ENCODE data around the gene WLS.

WLS gene

DNA sequence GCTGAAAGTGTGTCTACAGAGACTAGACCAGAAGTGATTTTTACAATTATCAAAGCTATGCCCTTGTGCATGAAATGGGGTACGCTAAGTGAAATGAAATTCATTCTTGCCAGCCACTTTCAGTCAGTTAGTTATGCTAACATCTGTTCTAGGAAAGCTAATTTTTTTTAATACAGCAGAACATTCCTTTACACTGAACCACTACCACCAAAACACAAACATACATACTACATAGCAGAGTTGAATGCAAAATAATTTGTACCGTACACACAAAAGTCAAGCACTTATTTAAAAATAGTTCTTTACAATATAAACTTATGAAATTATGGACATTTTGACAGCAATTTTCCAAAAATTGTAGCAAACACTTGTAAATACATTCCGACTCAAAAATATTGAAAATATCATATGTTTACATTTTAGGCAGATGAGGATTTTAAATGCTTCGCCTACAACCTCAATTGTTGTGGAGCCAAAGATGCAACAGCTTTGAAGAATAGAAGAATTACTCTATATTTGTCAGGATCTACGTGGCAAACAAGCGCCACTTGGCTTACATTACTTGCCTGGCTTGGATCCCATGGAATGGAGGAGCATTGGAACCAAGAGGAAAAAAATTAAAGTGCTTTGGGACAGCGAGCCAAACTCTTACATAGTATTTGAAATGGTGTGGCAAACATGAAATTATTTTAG lies 30.6 kb downstream of the WLS start:
- H3K4me3 ChIP-seq = 0 out of 2 replicates have a peak overlapping the region, but pooled peaks have one; percentile 0
- no peak for DNase-seq (ENCODE audit: low read depth, low spot score)
- TF ChIP-seq FOXP2 (optimal IDR thresholded peaks at IDR 0.05; ENCODE audit: control extremely low read depth, extremely low read length, insufficient read depth) (no peak), EZH2 (IDR thresholded peaks at IDR 0.05) (no peak), POLR2AphosphoS5 (IDR thresholded peaks at IDR 0.05; ENCODE audit: borderline replicate concordance, low read depth, low read length) (no peak)
- H3K9me3 ChIP-seq (ENCODE audit: low read depth, low read length) = no peaks in the 10 kb centered on the region
- H3K27ac ChIP-seq = peak overlapping the region; percentile 77
- peak overlapping the region; percentile 16 for H3K9ac ChIP-seq (ENCODE audit: insufficient read length)
- H3K36me3 ChIP-seq (ENCODE audit: insufficient read depth, low read length) = no peaks in the 10 kb centered on the region

DNA sequence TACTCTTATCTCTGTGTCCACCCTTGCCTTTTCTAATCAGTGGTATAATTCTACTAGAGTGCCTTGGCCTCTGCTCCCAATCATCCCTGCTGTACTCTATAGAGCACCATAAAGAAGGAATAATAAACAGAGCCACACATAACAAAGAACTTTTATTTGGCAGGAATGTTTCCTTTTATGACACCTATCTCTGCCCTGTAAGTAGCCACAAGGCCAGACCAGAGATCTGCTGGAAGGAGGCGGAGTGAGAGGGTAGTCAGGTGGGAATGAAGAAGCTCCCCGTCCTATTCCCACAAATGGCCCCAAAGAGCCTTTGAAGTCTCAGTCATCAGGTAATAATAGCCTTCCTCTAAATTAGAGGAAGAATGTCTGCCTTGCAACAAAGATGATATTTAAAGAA lies 32.7 kb downstream of the WLS start:
- TF ChIP-seq FOXP2 (optimal IDR thresholded peaks at IDR 0.05; ENCODE audit: control extremely low read depth, extremely low read length, insufficient read depth) (no peak), EZH2 (IDR thresholded peaks at IDR 0.05) (no peak), POLR2AphosphoS5 (IDR thresholded peaks at IDR 0.05; ENCODE audit: borderline replicate concordance, low read depth, low read length) (no peak)
- Histone ChIP-seq H3K9ac (ENCODE audit: insufficient read length) (no peak overlapping the region), H3K4me3 (no peak overlapping the region), H3K36me3 (ENCODE audit: insufficient read depth, low read length) (no peaks in the 10 kb centered on the region), H3K27ac (no peak overlapping the region), H3K9me3 (ENCODE audit: low read depth, low read length) (no peaks in the 10 kb centered on the region)
- no peak for DNase-seq (ENCODE audit: low read depth, low spot score)

DNA sequence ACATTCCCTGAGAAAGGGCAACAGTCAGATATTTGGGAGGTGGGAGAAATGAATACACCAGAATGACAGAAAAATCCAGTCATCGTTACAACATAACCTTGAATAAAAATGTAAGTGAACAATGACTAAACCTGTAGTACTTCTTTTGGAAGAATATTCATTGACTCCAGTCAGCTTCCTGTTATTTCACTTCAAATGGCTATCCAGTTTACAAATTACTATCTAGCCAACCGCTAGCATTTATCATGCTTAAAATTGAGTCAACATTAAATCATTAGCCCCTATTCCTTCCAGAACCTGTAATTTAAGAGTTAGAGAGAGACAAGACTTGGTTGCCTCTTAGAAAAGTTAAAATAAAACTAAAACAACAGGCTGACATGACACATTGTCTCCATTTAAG lies 33.6 kb downstream of the WLS start:
- H3K36me3 ChIP-seq (ENCODE audit: insufficient read depth, low read length) = peaks cover 6% of the 10 kb centered on the region
- no peak overlapping the region for H3K4me3 ChIP-seq
- no peak overlapping the region for H3K9ac ChIP-seq (ENCODE audit: insufficient read length)
- no peaks in the 10 kb centered on the region for H3K9me3 ChIP-seq (ENCODE audit: low read depth, low read length)
- no peak for DNase-seq (ENCODE audit: low read depth, low spot score)
- TF ChIP-seq POLR2AphosphoS5 (IDR thresholded peaks at IDR 0.05; ENCODE audit: borderline replicate concordance, low read depth, low read length) = no peak
- TF ChIP-seq FOXP2 (optimal IDR thresholded peaks at IDR 0.05; ENCODE audit: control extremely low read depth, extremely low read length, insufficient read depth) = no peak
- TF ChIP-seq EZH2 (IDR thresholded peaks at IDR 0.05) = no peak
- 0 out of 2 replicates have a peak overlapping the region, but pooled peaks have one; percentile 1 for H3K27ac ChIP-seq

DNA sequence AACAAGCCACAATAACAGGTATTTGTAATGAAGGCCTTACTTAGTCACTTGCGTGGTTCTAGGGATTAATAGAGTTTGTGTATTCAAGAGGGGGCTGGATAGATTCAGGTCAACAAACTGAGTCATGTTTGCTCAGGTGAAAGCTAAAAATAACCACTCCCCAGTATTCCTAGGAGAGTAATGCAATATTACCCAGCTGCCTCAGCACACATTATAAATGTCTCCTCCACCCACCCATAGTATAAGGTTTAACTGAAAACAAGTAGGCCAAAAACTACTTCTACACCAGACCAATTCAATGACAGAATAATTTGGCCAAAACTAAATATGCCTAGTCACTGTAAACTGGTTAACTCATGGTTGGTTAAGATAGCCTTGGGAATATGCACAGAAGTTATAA lies 34.4 kb downstream of the WLS start:
- H3K9me3 ChIP-seq (ENCODE audit: low read depth, low read length) = no peaks in the 10 kb centered on the region
- peak overlapping the region; percentile 82 for H3K27ac ChIP-seq
- no peak for TF ChIP-seq POLR2AphosphoS5 (IDR thresholded peaks at IDR 0.05; ENCODE audit: borderline replicate concordance, low read depth, low read length)
- peaks cover 14% of the 10 kb centered on the region for H3K36me3 ChIP-seq (ENCODE audit: insufficient read depth, low read length)
- no peak for DNase-seq (ENCODE audit: low read depth, low spot score)
- peak overlapping the region; percentile 61 for H3K9ac ChIP-seq (ENCODE audit: insufficient read length)
- peak overlapping the region; percentile 59 for H3K4me3 ChIP-seq

DNA sequence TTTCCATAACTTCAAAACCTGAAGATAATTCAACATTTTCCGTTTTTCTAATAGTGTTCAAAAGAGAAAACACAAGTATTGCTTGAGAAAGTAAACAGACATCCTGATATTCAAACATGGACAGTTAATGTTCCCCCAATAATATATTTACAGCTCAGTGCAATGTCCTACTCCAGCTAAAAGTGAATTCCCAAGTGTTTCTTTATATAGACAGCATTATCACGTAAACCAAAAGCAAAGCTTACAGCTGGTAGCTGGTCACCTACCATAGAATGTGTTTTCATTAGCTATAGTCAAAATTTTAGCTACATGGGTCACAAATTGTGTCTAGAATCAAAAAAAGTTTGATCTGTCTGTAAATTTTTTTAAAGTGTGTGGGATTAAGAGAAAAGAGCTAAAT lies 34.9 kb downstream of the WLS start:
- H3K9me3 ChIP-seq (ENCODE audit: low read depth, low read length) = no peaks in the 10 kb centered on the region
- H3K4me3 ChIP-seq = peak overlapping the region; percentile 59
- peak overlapping the region; percentile 82 for H3K27ac ChIP-seq
- peaks cover 18% of the 10 kb centered on the region for H3K36me3 ChIP-seq (ENCODE audit: insufficient read depth, low read length)
- no peak for DNase-seq (ENCODE audit: low read depth, low spot score)
- H3K9ac ChIP-seq (ENCODE audit: insufficient read length) = peak overlapping the region; percentile 61
- TF ChIP-seq EZH2 (IDR thresholded peaks at IDR 0.05) (no peak), FOXP2 (optimal IDR thresholded peaks at IDR 0.05; ENCODE audit: control extremely low read depth, extremely low read length, insufficient read depth) (no peak), POLR2AphosphoS5 (IDR thresholded peaks at IDR 0.05; ENCODE audit: borderline replicate concordance, low read depth, low read length) (no peak)

DNA sequence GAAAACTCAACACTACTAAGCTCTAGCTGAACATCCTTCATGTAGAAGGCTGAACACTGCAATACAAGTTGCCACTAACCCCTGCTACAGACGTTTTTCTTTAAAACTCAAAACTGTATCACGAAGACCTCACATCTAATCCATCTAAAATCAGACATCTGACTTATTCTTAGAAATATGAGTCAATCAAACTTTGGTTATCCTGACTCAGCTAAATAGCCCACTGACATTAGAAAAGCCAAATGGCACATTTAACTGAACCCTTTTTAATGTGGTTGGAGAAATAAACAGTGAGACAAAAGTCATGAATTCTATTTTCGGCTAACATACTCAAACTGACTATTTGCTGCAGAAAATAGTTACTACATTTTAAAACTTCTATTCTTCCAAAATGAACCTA lies 35.6 kb downstream of the WLS start:
- DNase-seq (ENCODE audit: low read depth, low spot score) = no peak
- Histone ChIP-seq H3K4me3 (peak overlapping the region; percentile 59), H3K36me3 (ENCODE audit: insufficient read depth, low read length) (peaks cover 25% of the 10 kb centered on the region), H3K27ac (peak overlapping the region; percentile 82), H3K9me3 (ENCODE audit: low read depth, low read length) (no peaks in the 10 kb centered on the region), H3K9ac (ENCODE audit: insufficient read length) (peak overlapping the region; percentile 61)
- no peak for TF ChIP-seq POLR2AphosphoS5 (IDR thresholded peaks at IDR 0.05; ENCODE audit: borderline replicate concordance, low read depth, low read length)
- no peak for TF ChIP-seq FOXP2 (optimal IDR thresholded peaks at IDR 0.05; ENCODE audit: control extremely low read depth, extremely low read length, insufficient read depth)
- no peak for TF ChIP-seq EZH2 (IDR thresholded peaks at IDR 0.05)

DNA sequence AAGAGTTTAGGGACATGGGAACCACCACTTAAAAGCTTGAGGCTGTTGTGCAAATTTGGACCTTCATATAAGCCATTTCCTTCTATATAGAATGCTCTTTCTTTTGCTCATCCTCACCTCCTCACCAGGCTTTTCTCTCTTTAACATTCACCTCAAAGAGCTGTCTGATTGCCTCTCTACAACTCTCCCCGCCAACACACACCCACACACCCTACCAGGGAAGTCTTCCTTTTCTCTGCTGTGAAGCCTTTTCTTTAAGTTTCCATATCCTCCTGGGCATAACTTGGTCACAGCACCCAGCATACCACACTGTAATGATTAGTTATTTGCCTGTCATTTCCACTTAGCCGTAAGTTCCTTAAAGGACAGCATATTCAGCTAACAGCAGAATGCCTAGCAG lies 40.6 kb downstream of the WLS start:
- Histone ChIP-seq H3K9me3 (ENCODE audit: low read depth, low read length) (peaks cover 5% of the 10 kb centered on the region; the same call in 1 of the 2 replicates), H3K9ac (ENCODE audit: insufficient read length) (no peak overlapping the region), H3K4me3 (no peak overlapping the region), H3K36me3 (ENCODE audit: insufficient read depth, low read length) (peaks cover 65% of the 10 kb centered on the region), H3K27ac (no peak overlapping the region)
- DNase-seq (ENCODE audit: low read depth, low spot score) = no peak
- TF ChIP-seq FOXP2 (optimal IDR thresholded peaks at IDR 0.05; ENCODE audit: control extremely low read depth, extremely low read length, insufficient read depth) (no peak), EZH2 (IDR thresholded peaks at IDR 0.05) (no peak), POLR2AphosphoS5 (IDR thresholded peaks at IDR 0.05; ENCODE audit: borderline replicate concordance, low read depth, low read length) (no peak)

DNA sequence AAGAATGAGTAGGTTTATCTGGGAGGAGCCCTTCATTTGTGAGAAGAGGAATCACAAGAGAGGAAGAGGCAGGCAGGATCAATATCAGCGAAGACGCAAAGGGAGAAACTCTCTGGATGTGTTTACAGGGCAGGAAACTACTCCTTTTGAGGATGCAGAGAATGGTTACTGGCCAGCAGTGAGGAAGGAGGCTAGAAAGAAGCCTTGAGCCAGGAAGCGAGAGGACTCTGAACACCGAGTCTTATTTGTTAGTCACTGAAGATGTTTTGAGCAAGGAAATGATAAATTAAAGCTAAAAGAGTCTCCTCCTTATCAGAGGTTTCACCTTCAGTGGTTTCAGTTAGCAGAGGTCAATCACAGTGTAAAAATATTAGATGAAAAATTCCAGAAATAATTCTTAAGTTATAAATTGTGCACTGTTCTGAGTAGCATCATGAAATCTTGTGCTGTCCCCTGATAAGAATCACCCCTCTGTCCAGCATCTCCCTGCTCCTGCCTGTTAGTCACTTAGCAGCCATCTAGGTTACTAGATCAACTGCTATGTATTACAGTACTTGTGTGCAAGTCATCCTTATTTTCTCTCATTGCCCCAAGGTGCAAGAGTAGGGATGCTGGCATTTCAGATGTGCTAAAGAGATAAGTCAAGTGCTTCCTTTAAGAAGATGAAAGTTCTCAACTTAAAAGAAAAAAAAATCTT lies 43.5 kb downstream of the WLS start:
- TF ChIP-seq EZH2 (IDR thresholded peaks at IDR 0.05) (no peak), FOXP2 (optimal IDR thresholded peaks at IDR 0.05; ENCODE audit: control extremely low read depth, extremely low read length, insufficient read depth) (no peak), POLR2AphosphoS5 (IDR thresholded peaks at IDR 0.05; ENCODE audit: borderline replicate concordance, low read depth, low read length) (no peak)
- Histone ChIP-seq H3K9ac (ENCODE audit: insufficient read length) (no peak overlapping the region), H3K9me3 (ENCODE audit: low read depth, low read length) (peaks cover 5% of the 10 kb centered on the region; the same call in 1 of the 2 replicates), H3K36me3 (ENCODE audit: insufficient read depth, low read length) (peaks cover 81% of the 10 kb centered on the region), H3K4me3 (no peak overlapping the region), H3K27ac (no peak overlapping the region)
- no peak for DNase-seq (ENCODE audit: low read depth, low spot score)
